Central memory CD8-positive, alpha-beta T cell (primary cell): Measurements from ENCODE around the gene LSAMP.

Source experiments
- ATAC-seq: fragments of 150-1000 bp; cut with Tn5 transposase; replicated peaks from 2 replicates; pipeline ENCODE4 v1.10.0; 2022; ENCODE audit warnings: mild to moderate bottlenecking, moderate FRiP score, moderate number of reproducible peaks; ENCODE audit not compliant: poor library complexity, severe bottlenecking; ENCODE audit errors: extremely low read depth
- DNase-seq, 2 donors: peaks; one replicate each; pipeline ENCODE4 v3.0.0; 2021; ENCODE audit warnings: low spot score in 2 of 2
- H3K27ac Mint-ChIP-seq: one replicate; pipeline ENCODE4 v1.8.0; 2022; ENCODE audit warnings: low read depth, mild to moderate bottlenecking, moderate library complexity, mixed read lengths
- H3K27me3 Mint-ChIP-seq: one replicate; pipeline ENCODE4 v1.8.0; 2022; ENCODE audit warnings: mixed read lengths
- H3K36me3 Mint-ChIP-seq: one replicate; pipeline ENCODE4 v1.8.0; 2022; ENCODE audit warnings: mild to moderate bottlenecking, moderate library complexity, mixed read lengths; ENCODE audit not compliant: insufficient read depth
- H3K4me1 Mint-ChIP-seq: one replicate; pipeline ENCODE4 v1.8.0; 2022; ENCODE audit warnings: mixed read lengths
- H3K4me3 Mint-ChIP-seq: one replicate; pipeline ENCODE4 v1.8.0; 2022; ENCODE audit warnings: mild to moderate bottlenecking, moderate library complexity, mixed read lengths
- H3K9me3 Mint-ChIP-seq: one replicate; pipeline ENCODE4 v1.8.0; 2022; ENCODE audit warnings: mixed read lengths

The LSAMP gene

DNA sequence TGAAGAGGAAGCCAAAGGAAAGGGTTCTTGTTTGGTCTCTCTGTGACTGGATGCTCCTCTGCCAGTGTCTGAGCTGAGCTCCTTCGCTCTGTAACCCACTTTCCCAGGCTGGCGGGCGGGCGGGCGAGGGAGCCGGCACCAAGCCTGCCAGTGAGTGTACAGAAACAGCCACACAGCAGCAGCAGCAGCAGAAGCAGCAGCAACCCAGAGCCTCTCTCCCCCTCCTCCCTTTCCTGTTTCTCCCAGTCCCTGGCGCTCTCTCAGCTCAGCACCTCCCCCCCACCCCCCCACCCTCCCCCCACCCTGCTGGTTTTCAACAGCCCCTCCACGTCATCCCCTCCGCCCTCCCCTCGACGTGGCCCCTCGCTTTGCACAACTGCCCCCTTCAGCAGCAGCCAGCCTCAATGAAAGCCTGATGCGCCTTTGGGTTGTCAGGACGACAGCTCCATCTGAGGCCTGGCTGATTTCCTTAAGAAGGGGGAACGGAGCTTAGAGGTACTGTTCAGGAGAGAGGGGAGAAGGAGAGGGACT is at the start of gene LSAMP:
TSS of gene LSAMP (minus strand) at position 177 of the 531 bp plus-strand sequence.
- no peak within 1 kb of the TSS for H3K4me3 Mint-ChIP-seq
- no peak within 1 kb of the TSS for H3K27ac Mint-ChIP-seq

GRCh38 chr3:116492379-116492778 is 47.1 kb upstream of the LSAMP start:
- Mint-ChIP-seq H3K27ac (no peak overlapping the region), H3K9me3 (peaks cover 23% of the 10 kb centered on the region), H3K36me3 (no peaks in the 10 kb centered on the region), H3K27me3 (no peaks in the 10 kb centered on the region), H3K4me3 (no peak overlapping the region), H3K4me1 (no peaks in the 10 kb centered on the region)
- ATAC-seq: no peak
- no peak for DNase-seq

More for the DNA sequence above, at the start of gene LSAMP:
- Mint-ChIP-seq H3K9me3 (peaks cover 24% of the 10 kb centered on the region), H3K4me1 (no peaks in the 10 kb centered on the region), H3K36me3 (no peaks in the 10 kb centered on the region), H3K27me3 (no peaks in the 10 kb centered on the region)
- DNase-seq (no peak), ATAC-seq (no peak)

DNA sequence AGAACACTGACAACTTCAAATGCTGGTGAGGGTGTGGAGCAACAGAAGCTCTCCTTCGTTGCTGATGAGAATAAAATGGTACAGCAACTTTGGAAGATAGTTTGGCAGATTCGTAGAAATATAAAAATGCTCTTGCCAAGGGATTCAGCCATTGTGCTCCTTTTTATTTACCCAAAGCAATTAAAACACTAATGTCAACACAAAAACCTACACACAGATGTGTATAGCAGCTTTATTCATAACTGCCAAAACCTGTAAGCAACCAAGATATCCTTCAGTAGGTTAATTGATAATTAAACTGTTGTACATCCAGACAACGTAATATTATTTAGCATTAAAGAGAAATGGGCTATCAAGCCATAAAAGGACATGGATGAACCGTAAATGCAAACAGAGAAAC is 37.8 kb upstream of the LSAMP start:
- DNase-seq (no peak), ATAC-seq (no peak)
- H3K4me1 Mint-ChIP-seq: no peaks in the 10 kb centered on the region
- no peaks in the 10 kb centered on the region for H3K27me3 Mint-ChIP-seq
- H3K36me3 Mint-ChIP-seq: no peaks in the 10 kb centered on the region
- H3K4me3 Mint-ChIP-seq: no peak overlapping the region
- H3K9me3 Mint-ChIP-seq: peaks cover 19% of the 10 kb centered on the region
- H3K27ac Mint-ChIP-seq: no peak overlapping the region

- Mint-ChIP-seq H3K27ac (no peak overlapping the region), H3K9me3 (peaks cover 7% of the 10 kb centered on the region), H3K4me3 (no peak overlapping the region), H3K36me3 (no peaks in the 10 kb centered on the region), H3K4me1 (no peaks in the 10 kb centered on the region), H3K27me3 (no peaks in the 10 kb centered on the region)
- no peak for DNase-seq
- no peak for ATAC-seq
Observed at GRCh38 chr3:116476691-116477090, 31.4 kb upstream of the LSAMP start.

- no peaks in the 10 kb centered on the region for H3K27me3 Mint-ChIP-seq
- no peaks in the 10 kb centered on the region for H3K36me3 Mint-ChIP-seq
- no peaks in the 10 kb centered on the region for H3K4me1 Mint-ChIP-seq
- DNase-seq: no peak
- peaks cover 7% of the 10 kb centered on the region for H3K9me3 Mint-ChIP-seq
- no peak overlapping the region for H3K27ac Mint-ChIP-seq
- ATAC-seq: no peak
- H3K4me3 Mint-ChIP-seq: no peak overlapping the region
Observed at GRCh38 chr3:116474801-116475200, 29.5 kb upstream of the LSAMP start.

DNA sequence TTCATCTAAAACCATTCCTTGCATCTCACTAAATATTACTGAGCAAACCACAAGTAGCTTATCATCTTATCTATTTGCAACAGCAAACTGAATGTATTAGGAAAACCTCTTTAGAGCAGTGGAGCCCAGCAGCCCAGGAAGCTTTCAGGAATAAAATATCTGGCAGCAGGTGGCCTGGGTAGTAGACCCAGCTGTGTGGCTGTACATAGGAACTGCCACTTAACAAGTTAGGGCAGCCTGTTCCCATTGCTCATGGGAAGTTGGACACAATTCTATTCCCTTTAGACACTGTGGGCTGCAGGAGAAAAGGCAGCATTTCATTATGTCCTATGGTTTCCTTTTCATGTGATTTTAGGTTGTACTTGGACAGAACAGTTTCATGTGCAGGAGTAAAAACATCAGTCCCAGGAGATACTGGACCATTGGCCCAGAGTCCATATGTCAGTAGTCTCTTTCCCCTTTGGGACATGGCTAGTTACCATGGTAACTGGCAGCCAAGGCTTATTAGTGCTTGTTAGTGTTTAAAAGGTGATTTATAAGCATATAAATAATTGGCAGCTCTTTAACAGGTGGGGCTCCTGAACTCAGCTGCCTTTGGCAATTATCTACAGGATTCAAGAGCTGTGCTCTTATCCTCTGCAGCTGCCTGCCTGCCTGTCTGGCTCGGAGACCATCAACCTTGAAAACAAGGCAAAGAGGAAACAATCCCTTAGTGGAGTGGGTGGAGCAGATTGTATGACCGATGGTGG is 28.9 kb upstream of the LSAMP start:
- Mint-ChIP-seq H3K4me3 (no peak overlapping the region), H3K9me3 (peaks cover 7% of the 10 kb centered on the region), H3K27ac (no peak overlapping the region), H3K4me1 (no peaks in the 10 kb centered on the region), H3K36me3 (no peaks in the 10 kb centered on the region), H3K27me3 (no peaks in the 10 kb centered on the region)
- no peak for DNase-seq
- no peak for ATAC-seq

- DNase-seq (no peak), ATAC-seq (no peak)
- H3K4me3 Mint-ChIP-seq: no peak overlapping the region
- no peak overlapping the region for H3K27ac Mint-ChIP-seq
- peaks cover 7% of the 10 kb centered on the region for H3K9me3 Mint-ChIP-seq
- H3K36me3 Mint-ChIP-seq: no peaks in the 10 kb centered on the region
- no peaks in the 10 kb centered on the region for H3K4me1 Mint-ChIP-seq
- H3K27me3 Mint-ChIP-seq: no peaks in the 10 kb centered on the region
Observed at GRCh38 chr3:116473602-116474001, 28.3 kb upstream of the LSAMP start.

DNA sequence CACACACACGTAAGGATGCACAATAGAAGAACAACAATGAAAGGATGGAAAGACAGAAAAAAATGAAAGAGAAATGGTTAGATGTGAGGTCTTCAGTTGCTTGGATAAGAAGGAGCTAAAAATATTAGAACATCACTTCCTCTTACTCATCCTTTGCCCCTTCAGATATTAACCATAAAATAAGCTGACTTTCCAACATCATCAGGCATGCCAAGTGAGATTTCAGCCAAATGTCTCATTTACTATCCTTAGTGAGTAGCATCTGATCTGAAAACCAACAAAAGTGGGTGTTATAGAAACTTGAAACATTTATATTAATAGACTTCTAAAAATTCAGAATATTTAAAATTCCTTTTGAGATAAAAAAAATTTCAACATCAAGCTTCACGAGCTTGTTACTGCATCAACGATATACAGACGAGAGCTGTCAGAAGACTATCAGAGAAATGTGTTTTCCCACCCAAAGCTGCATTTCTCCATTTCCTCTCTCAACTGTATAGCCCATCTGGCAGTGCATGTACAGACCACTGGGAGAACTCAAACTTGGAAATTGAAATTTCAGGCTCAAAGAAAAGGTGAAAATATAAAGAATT is 25.4 kb upstream of the LSAMP start:
- Mint-ChIP-seq H3K4me3 (no peak overlapping the region), H3K9me3 (no peaks in the 10 kb centered on the region), H3K36me3 (no peaks in the 10 kb centered on the region), H3K27me3 (no peaks in the 10 kb centered on the region), H3K4me1 (no peaks in the 10 kb centered on the region), H3K27ac (no peak overlapping the region)
- ATAC-seq: no peak
- no peak for DNase-seq

DNA sequence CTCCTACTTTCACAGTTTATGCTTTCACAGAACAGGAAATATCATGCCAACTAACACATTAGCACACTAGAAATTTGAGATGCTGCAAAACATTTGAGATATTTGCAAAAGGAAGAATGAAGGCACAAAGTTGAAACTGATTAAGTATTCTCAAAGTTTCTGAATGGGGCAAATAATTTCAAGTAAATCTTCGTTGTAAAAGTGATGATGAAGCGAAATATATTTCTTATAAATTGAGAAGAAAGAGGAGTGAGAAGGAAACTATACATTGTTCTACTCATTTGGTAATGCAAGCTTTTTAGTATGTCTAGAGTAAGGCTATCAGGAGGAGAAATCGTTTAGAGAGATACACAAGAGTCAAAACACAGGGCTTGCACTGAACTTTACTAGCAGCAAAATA is 24.3 kb upstream of the LSAMP start:
- no peaks in the 10 kb centered on the region for H3K4me1 Mint-ChIP-seq
- no peak overlapping the region for H3K27ac Mint-ChIP-seq
- no peak for ATAC-seq
- no peaks in the 10 kb centered on the region for H3K36me3 Mint-ChIP-seq
- H3K9me3 Mint-ChIP-seq: no peaks in the 10 kb centered on the region
- no peak overlapping the region for H3K4me3 Mint-ChIP-seq
- DNase-seq: no peak
- no peaks in the 10 kb centered on the region for H3K27me3 Mint-ChIP-seq

GRCh38 chr3:116464276-116464798 is 19.1 kb upstream of the LSAMP start:
- H3K9me3 Mint-ChIP-seq: peaks cover 12% of the 10 kb centered on the region
- H3K27me3 Mint-ChIP-seq: no peaks in the 10 kb centered on the region
- no peak overlapping the region for H3K4me3 Mint-ChIP-seq
- no peak overlapping the region for H3K27ac Mint-ChIP-seq
- DNase-seq (no peak), ATAC-seq (no peak)
- H3K4me1 Mint-ChIP-seq: no peaks in the 10 kb centered on the region
- no peaks in the 10 kb centered on the region for H3K36me3 Mint-ChIP-seq

DNA sequence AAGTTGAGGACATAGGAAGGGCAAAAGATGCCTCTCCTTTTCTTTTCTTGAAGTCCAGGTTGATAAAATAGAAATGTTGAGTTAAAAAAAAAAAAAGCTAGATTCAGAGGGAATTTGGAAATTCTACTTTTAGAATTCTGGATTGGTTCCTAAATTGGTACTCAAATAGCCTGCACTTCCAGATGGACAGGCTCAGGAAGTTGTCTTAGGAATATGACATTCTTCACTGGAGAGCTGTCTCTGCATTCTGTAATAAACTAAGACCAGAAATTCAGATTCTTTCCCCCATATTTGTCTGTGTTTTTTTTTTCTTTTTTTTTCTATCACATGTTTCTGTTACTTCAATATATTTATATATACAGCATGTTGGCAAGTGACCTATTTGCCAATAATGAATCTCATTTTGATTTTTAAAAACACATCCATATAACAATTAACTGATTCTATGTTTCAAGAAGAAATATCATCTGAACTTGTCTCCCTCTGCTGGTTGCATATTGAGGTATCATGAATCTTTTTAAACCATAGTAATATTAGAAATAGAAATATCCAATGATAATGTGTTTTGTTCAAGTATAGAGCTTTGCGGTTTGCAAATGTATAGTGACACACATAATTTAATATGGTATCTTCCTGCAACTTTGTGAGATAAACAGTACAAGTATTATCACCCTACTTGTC is 8.5 kb upstream of the LSAMP start:
- DNase-seq (no peak), ATAC-seq (no peak)
- Mint-ChIP-seq H3K36me3 (no peaks in the 10 kb centered on the region), H3K4me1 (no peaks in the 10 kb centered on the region), H3K27ac (no peak overlapping the region), H3K27me3 (no peaks in the 10 kb centered on the region), H3K9me3 (peaks cover 34% of the 10 kb centered on the region), H3K4me3 (no peak overlapping the region)

- Mint-ChIP-seq H3K36me3 (no peaks in the 10 kb centered on the region), H3K4me3 (no peak overlapping the region), H3K27me3 (no peaks in the 10 kb centered on the region), H3K27ac (no peak overlapping the region), H3K4me1 (no peaks in the 10 kb centered on the region), H3K9me3 (peaks cover 40% of the 10 kb centered on the region)
- ATAC-seq (no peak), DNase-seq (no peak)
Observed at GRCh38 chr3:116449546-116450350, 4.5 kb upstream of the LSAMP start.
